Chondrocyte (in vitro differentiated cells): ENCODE measurements around the gene VCAN. TPM values are rescaled to one million over a fixed set of nuclear protein-coding genes. Genes with fewer than 3 reads are reported as not detected.
"Not testable (repeated sequence)": the region's sequence is repeated elsewhere in the genome, so short reads cannot be mapped to it uniquely, and the experiment has no call there.

Source experiments
- DNase-seq: peaks from one replicate; pipeline ENCODE4 v3.0.0; 2021; ENCODE audit warnings: mixed read lengths, low spot score
- H3K27ac Mint-ChIP-seq: one replicate; pipeline ENCODE4 v1.8.0; 2021; ENCODE audit warnings: mild to moderate bottlenecking, moderate library complexity, mixed read lengths; ENCODE audit not compliant: unreplicated experiment
- H3K27me3 Mint-ChIP-seq: 2 replicates; pipeline ENCODE4 v1.8.0; 2021; ENCODE audit warnings: low read depth, mixed read lengths
- H3K36me3 Mint-ChIP-seq: 2 replicates; pipeline ENCODE4 v1.8.0; 2021; ENCODE audit warnings: low read depth, mixed read lengths
- H3K4me1 Mint-ChIP-seq: 2 replicates; pipeline ENCODE4 v1.8.0; 2021; ENCODE audit warnings: low read depth, mild to moderate bottlenecking, mixed read lengths
- H3K4me3 Mint-ChIP-seq: one replicate; pipeline ENCODE4 v1.8.0; 2021; ENCODE audit warnings: mild to moderate bottlenecking, moderate library complexity, mixed read lengths; ENCODE audit not compliant: unreplicated experiment
- H3K9me3 Mint-ChIP-seq: 2 replicates; pipeline ENCODE4 v1.8.0; 2021; ENCODE audit warnings: low read depth, mixed read lengths
- total RNA-seq: library from RNA; stranded (reverse); gene quantifications from 3 replicates; pipeline ENCODE4 v1.2.1, GENCODE V29; 2021
- TF ChIP-seq, protein P1 (sequence below): fragments of 200-600 bp; sonication (generic); IDR thresholded peaks from 2 replicates; pipeline ENCODE4 v1.5.0; 2021; ENCODE audit warnings: antibody characterized with exemption, mild to moderate bottlenecking, moderate library complexity

The VCAN gene
- total RNA-seq, 1 donor from 2014 or later: 710 TPM

DNA sequence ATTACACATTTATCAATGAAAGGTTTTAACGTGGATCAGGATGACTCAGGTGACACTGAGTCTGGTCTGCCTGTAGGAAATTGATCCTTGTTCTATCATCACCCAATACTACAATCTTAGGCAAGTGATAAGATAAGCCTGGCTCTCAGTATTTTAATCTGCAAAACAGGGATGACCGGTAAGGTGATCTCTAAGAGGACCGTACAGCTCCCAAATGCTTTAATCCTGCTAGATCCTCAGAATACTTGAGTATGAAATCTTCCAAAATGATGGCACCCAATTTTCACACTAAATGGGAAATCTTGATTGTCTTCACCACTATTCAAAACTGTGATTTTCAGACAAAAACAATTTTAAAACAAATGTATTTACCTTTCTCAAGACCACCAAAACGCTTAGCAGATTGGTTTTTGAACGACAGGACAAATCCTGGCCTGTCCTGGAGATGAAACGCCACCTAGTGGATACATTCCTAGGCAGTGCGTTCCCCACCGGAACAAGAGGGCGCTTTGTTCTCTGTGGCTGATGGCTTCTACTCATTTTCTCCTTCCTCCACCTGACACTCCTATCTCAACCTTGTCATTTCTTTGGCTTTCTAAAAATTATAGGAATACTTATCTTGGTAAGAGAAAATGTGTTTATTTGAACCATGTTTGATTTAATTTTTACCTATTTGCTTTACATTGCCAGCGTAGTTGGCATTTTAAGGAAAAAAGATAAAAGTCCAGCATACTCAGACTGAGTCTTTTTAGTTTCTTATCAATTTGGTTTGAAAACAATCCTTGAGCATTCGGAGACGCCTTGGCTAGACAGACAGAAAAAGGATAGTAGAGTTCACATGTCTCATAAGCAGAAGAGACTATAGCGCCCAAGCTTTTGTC is 41.2 kb upstream of the VCAN start:
- H3K27ac Mint-ChIP-seq: no peak overlapping the region
- H3K27me3 Mint-ChIP-seq: no peaks in the 10 kb centered on the region
- no peaks in the 10 kb centered on the region for H3K36me3 Mint-ChIP-seq
- DNase-seq: no peak
- TF ChIP-seq, protein P1, sequence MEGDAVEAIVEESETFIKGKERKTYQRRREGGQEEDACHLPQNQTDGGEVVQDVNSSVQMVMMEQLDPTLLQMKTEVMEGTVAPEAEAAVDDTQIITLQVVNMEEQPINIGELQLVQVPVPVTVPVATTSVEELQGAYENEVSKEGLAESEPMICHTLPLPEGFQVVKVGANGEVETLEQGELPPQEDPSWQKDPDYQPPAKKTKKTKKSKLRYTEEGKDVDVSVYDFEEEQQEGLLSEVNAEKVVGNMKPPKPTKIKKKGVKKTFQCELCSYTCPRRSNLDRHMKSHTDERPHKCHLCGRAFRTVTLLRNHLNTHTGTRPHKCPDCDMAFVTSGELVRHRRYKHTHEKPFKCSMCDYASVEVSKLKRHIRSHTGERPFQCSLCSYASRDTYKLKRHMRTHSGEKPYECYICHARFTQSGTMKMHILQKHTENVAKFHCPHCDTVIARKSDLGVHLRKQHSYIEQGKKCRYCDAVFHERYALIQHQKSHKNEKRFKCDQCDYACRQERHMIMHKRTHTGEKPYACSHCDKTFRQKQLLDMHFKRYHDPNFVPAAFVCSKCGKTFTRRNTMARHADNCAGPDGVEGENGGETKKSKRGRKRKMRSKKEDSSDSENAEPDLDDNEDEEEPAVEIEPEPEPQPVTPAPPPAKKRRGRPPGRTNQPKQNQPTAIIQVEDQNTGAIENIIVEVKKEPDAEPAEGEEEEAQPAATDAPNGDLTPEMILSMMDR: peak; percentile 99
- H3K4me3 Mint-ChIP-seq: no peak overlapping the region
- peaks cover 3% of the 10 kb centered on the region for H3K9me3 Mint-ChIP-seq
- H3K4me1 Mint-ChIP-seq: peaks cover 8% of the 10 kb centered on the region

DNA sequence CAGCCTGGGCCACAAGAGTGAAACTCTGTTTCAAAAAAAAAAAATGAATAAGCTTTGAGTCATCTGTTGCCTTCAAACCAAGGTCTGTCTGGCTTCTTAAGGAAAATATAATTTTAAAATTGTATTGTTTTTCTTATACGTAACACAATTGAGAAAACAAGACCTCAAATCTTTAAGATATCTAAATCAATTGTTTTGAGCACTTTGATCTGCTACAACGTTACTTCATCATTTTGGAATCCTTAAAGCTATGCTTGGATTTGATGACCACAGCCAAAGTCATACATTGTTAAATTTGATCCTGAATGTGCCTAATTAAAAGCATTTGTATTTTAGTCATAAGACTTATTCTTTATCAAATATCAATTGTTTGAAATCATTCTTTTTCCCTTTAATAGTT is 37.7 kb upstream of the VCAN start:
- TF ChIP-seq, protein P1: no peak
- DNase-seq: no peak
- no peak overlapping the region for H3K4me3 Mint-ChIP-seq
- no peaks in the 10 kb centered on the region for H3K36me3 Mint-ChIP-seq
- H3K9me3 Mint-ChIP-seq: no peaks in the 10 kb centered on the region
- H3K4me1 Mint-ChIP-seq: peaks cover 8% of the 10 kb centered on the region
- H3K27ac Mint-ChIP-seq: no peak overlapping the region
- no peaks in the 10 kb centered on the region for H3K27me3 Mint-ChIP-seq

DNA sequence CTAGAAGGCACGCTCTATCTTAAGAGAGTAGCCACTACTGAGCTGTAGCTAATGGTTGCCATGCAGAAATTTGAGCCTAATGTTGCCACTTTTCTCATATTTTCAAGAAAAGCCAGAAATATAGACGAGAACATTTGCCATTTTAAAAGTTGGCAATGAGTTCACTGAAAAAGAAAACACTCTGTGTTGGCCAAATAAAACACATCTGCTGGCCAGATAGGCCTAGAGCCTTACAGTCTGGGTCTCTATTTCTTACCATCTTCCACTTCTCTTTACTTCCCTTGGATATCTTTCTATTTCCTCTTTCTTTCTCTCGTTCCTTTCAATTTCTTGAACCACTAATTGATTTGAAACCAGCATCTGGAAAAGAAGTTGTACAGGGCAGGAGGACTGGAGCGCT is 36.6 kb upstream of the VCAN start:
- no peaks in the 10 kb centered on the region for H3K27me3 Mint-ChIP-seq
- no peaks in the 10 kb centered on the region for H3K9me3 Mint-ChIP-seq
- no peaks in the 10 kb centered on the region for H3K36me3 Mint-ChIP-seq
- H3K27ac Mint-ChIP-seq: peak overlapping the region; percentile 89
- no peak overlapping the region for H3K4me3 Mint-ChIP-seq
- TF ChIP-seq, protein P1: no peak
- no peak for DNase-seq
- peaks cover 8% of the 10 kb centered on the region for H3K4me1 Mint-ChIP-seq

DNA sequence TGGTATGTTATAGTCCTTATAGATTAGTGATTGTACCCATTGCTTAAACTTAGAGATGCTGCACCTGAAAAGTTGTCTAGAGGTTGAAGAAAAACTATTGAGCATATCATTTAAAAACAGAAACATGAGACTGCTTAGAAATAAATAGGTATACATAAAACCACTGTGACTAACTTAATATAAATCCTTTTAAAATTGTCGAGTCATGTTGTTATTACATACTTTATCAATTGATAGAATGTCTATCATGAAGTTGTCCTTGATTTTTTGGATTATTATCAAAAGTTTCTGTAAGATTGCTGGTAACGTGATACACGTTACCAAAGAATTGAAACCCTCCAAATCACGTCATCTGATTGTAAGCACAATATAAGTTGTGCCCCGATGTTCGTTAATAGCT is 35.3 kb upstream of the VCAN start:
- TF ChIP-seq, protein P1: no peak
- H3K9me3 Mint-ChIP-seq: no peaks in the 10 kb centered on the region
- no peaks in the 10 kb centered on the region for H3K27me3 Mint-ChIP-seq
- H3K27ac Mint-ChIP-seq: no peak overlapping the region
- peaks cover 8% of the 10 kb centered on the region for H3K4me1 Mint-ChIP-seq
- H3K4me3 Mint-ChIP-seq: no peak overlapping the region
- H3K36me3 Mint-ChIP-seq: no peaks in the 10 kb centered on the region
- DNase-seq: no peak

DNA sequence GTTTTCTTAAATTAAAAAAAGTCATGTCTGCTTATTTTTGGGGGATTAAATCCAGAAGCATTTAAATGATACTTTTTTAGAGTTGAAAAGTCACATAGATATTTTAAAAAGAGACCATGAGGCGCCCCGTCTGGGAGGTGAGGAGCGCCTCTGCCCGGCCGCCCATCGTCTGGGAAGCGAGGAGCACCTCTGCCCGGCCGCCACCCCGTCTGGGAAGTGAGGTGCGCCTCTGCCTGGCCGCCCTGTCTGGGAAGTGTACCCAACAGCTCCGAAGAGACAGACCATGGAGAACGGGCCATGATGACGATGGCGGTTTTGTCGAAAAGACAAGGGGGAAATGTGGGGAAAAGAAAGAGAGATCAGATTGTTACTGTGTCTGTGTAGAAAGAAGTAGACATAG is 33.8 kb upstream of the VCAN start:
- not testable (repeated sequence) for H3K27ac Mint-ChIP-seq, H3K4me3 Mint-ChIP-seq, H3K9me3 Mint-ChIP-seq, H3K27me3 Mint-ChIP-seq, H3K36me3 Mint-ChIP-seq, H3K4me1 Mint-ChIP-seq, DNase-seq

DNA sequence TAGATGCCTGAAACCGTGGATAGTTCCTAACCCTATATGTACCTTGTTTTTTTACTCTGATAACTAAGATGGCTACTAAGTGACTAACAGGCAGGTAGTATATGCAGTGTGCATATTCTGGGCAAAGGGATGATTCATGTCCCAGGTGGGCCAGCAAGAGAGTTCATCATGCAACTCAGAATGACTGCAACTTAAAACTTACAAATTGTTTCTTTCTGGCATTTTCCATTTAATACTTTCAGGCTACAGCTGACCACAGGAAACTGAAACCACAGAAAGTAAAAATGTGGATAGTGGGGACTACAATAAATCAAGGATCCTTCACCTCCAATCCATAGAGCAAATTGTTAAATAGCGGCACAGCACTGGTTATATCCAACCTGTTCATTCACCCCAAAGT is 30.7 kb upstream of the VCAN start:
- no peaks in the 10 kb centered on the region for H3K36me3 Mint-ChIP-seq
- no peaks in the 10 kb centered on the region for H3K4me1 Mint-ChIP-seq
- H3K4me3 Mint-ChIP-seq: no peak overlapping the region
- H3K27me3 Mint-ChIP-seq: no peaks in the 10 kb centered on the region
- no peak overlapping the region for H3K27ac Mint-ChIP-seq
- peaks cover 4% of the 10 kb centered on the region for H3K9me3 Mint-ChIP-seq
- DNase-seq: no peak
- TF ChIP-seq, protein P1: no peak
